SHP77 (cell line): ENCODE results near the gene SAMD14.
A peak's percentile ranks its signal among the peaks of the same experiment; 100 is the strongest.

ENCODE experiments used
- DNase-seq, 2 experiments: peaks; one replicate each; lab custom pipeline; 2025; lab: John Stamatoyannopoulos, UW

Gene SAMD14

GRCh38 chr17:50148226-50149090 is 18.5 kb upstream of the SAMD14 start:
- DNase-seq = no peak

DNA sequence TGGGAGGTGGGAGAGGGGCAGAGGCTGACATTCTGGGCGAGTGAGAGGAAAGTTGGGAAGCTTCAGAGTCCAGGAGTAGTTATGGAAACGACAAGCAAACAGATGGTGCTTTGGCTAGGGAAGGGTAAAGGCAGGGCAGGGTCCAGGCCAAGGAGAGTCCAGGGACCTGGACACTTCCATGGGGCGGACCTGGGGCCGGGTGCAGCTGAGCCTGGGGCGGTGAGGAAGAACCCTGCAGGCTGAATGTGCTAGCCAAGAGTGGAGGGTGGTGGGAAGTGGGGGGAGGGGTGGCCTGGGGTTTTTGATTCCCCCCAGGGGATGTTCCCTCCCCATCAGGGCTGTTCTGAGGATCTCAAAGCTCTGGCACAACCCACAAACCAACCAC is 17.9 kb upstream of the SAMD14 start:
- no peak for DNase-seq

- no peak for DNase-seq
Measured at GRCh38 chr17:50146927-50147665, 17.1 kb upstream of the SAMD14 start.

DNA sequence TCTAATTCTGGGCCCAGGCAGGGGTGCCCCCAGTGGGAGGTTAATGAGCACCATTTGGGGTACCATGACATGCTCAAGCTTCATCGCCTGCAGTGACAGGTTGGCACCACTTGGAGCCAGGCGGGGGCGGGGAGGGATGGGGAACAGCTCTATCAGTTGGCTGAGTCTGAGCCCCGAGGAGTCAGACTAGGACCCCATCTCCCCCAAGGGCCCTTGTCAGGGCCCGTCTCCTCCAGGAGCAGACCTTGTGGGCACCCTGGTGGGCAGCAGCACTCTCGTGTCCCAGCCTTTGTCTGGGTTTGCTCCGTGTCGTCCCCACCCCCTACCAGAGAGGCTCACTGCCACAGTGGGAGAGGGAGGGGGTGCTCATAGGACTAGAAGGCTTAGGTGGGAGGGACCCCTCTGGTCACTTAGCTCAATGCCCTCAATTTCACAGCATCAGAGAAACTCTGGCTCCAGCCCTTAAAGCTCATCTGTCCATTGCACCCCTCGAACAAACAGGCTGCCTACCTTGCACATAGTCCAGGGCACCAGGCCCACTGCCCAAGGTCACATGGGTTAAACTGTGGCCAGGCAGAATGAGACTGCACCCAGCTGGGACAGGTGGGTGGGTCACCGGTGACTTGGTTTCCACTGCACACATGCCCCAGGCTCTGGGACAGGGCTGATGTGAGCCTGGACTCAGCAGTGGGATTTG is 16.4 kb upstream of the SAMD14 start:
- DNase-seq = no peak

GRCh38 chr17:50145532-50146229 is 15.7 kb upstream of the SAMD14 start:
- no peak for DNase-seq

- DNase-seq = no peak
Measured at GRCh38 chr17:50144845-50145531, 15.0 kb upstream of the SAMD14 start.

DNA sequence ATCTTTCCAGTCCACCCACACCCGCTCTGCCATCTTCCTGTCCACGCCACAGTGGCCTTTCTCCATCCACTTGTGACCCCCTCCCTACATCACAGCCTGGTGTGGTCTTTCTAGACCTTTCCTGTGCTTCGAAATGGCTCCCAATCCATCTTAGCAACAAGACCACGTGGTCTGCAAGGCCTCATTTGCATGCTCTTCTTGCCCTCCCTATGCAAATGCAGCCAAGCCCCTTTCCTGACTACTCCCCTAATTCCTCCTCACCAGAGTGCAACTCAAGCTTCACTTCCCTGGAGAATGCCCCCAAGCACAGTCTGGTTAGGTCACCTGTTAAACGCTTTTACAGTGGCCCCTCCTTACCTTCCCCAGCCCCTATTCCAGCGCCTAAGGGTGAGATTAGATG is 14.4 kb upstream of the SAMD14 start:
- no peak for DNase-seq

DNA sequence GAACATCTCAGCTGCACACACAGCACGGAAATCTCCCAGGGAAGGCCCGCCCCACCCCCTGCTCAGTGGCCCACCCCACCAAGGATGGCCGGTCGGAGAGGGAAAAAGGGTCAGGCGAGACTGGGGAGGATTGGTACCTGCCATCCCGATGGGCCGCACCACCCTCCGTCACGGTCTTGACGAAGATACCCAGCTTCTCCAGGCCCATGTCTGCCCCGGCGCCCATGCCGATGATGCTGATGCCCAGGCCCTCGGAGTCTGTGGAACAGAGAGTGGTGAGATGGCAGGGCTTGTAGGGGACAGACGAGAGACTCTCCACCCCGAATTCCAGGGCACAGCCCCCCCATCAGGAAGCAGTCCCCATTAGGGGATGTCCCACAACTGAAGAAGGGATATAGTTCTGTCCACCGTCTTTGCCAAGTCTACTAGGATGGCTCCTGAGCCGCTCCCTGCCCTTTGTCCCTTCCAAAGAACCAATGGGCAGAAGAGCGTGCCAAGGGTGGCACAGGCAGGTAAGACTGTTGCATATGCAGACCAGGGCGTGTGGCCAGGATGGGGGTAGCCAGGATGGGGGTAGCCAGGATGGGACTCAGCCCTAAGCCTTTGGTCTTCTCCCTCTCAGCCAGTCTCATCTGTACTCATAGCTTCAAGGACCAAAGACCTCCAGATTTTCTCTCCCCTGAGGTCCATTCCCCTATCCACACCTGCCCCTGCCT is 13.7 kb upstream of the SAMD14 start:
- no peak for DNase-seq

DNA sequence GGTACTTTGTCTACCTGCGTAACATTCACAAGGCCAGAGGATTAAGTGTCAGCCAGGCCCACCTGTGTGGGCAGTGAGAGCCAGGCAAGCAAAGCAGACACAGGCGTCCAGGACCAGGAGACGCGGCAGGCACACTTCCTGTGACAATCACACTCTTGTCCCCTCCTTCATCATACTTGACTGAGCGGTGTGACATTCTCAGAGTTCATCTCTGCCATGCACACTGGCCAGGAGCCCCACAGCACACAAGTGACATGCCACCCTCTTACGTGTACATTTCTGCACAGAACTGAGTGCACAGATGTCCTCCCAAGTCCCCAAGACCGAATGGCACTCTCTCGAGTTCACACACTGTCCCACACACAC is 11.8 kb upstream of the SAMD14 start:
- DNase-seq = no peak

DNA sequence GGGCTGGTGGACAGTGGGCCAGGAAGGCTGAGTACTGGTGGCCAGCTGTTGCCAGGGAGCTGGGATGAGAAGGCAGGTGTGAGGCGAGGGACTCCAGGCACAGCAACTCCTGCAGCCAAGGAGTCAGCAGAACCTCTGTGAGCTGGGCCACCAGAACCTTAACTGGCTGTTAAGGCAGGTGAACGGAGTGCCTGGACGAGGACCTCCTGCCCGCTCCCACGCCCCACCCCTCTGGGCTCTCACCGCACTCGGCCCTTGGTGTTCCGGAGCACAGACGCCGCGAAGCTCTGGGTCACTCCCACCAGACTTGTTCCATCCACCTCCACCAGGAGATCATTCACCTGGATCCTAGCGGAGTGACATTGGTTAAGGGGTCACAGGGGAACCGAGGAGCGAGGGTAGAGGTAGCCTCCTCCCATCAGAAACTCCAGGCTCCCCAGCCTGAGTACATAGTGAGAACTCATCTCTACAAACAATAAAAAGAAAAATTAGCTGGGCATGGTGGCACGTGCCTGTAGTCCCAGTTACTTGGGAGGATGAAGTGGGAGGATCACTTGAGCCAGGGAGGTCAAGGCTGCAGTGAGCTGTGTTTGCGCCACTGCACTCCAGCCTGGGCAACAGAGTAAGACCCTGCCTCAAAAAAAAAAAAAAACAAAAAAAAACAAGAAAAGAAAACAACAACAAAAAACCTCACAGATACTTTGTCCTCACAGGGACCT is 11.2 kb upstream of the SAMD14 start:
- DNase-seq = no peak

DNA sequence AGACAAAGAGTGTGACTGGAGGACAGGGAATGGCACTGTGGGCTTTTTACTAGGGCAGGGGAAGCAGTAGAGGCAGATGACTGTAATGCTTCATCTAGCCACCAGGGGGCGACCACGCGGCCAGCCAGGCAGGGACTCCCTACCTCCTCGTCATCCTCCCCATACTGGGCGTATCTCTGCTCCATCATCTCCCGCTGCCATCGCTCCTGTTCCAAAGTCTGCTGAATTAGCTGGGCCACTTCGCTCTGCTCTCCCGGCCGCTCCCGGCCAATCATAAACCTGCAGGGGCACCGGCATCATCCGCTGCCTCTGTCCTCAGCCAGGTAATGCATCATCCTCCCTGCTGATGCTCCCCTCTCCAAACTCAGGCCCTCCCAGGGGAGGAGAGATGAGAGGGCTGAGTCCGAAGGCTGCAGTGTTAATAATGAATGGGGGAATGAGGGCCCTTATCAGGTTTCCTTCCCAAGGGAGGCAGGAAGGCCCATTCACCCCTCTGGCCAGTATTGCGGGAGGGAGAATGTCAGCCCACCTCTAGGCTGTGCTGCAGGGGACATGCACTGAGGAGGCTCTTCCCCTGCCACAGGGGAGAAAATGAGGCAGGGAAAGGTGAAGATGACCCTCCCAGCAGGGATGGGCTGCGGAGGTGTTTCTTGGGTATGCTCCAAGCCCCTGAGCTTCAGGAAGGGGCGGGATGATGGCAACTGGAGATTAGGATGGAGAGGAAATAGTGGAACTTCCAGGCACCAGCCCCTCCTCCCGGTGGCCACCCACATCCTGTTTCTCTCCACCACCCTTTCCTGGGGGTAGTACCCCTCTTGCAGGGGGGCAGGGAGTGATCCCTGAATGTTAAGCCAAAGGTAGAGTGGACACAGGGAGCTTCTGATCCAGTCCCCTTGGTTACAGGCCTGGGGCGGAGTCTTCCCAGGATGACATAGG is 10.3 kb upstream of the SAMD14 start:
- peak; percentile 47 to 73 for DNase-seq

GRCh38 chr17:50139185-50139783 is 9.3 kb upstream of the SAMD14 start:
- no peak for DNase-seq

- DNase-seq = no peak
Measured at GRCh38 chr17:50137042-50137441, 7.1 kb upstream of the SAMD14 start.

- DNase-seq = no peak
Measured at GRCh38 chr17:50136096-50136687, 6.2 kb upstream of the SAMD14 start.

DNA sequence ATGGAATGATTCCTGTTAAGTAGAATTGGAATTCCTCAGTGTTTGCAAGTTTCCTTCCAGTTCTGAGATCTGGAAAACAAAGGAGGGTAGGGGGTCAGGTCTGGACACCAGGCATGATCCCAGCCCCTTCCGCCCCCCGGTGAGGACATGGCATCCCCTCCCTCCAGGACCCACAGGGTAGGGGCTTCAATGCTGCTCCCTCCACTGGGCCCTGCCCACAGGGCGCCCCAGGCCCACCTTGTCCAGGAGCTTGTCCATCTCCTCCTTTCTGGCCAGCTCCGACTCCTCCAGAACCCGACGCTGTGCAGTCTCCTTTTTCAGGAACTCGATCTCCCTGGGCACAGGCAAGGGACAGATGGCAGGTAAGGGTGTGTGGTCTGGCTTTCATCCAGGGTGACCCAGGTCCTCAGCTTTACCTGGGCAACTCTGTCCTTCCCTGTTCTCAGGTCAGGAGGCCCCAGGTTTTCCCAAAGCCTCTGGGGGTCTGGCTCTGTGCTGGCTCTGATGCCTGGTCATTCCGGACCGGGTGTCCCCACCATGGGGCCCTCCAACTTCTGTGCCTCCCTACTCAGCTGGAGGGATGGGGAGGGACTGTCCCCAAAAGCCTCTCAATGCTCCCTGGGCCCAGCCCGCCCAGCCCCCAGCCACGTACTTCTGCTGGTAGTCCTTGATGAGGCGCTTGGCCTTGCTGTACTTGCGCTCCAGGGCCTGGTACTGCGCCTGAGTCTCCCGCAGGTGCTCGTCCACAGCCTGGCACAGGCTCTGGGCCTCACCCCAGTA is 5.5 kb upstream of the SAMD14 start:
- DNase-seq = no peak

DNA sequence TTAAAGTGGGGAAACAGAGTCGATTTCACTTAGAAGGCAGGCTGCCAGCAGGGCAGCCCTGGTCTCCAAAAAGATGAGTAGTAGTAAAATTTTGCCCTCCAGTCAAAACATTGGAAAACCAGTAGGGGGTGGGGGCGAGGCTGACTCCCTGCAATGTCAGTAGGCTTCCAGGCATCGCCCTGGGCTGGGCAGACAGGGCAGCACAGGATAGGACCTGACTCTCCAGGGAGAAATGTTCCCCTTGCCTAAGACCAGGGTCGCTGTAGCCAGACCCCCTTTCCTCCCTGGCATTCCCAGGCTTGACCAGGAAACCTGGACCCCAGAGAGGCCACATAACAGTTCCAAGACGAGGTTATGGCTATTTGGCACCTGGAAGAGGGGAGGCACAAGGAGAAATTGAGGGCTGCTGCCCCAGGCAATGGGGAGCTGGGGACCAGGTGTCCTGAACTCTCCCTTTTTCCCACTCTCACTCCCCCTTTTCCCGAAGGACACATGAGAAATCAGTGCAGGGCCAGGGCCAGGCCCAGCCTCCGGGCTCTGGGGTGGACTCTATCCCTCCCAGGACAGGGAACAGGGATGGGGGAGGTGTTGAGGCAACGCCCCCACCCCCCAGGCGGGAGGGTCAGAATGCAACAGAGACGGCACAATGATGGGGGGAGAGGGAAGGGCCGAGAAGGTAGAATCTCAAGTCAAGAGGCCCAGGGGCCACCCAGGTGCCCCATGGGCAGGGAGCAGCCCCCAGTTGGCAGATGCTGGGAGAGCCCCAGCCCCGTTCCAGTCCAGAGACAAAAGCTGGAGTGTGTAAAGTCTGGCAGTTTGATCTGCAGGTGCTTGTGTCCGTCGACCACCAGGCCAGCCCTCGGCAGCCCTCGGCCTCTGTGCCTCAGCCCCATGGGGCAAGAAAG is 4.5 kb upstream of the SAMD14 start:
- no peak for DNase-seq

- no peak for DNase-seq
Measured at GRCh38 chr17:50133769-50134099, 3.8 kb upstream of the SAMD14 start.
